Measurements from ENCODE around the gene ZDHHC5.

Gene ZDHHC5

GRCh38 chr11:57667117-57667735 is 688 bp upstream of the ZDHHC5 start:
- no peak for TF ChIP-seq CTCF (IDR thresholded peaks at IDR 0.05)

GRCh38 chr11:57668434-57668782 is 494 bp downstream of the ZDHHC5 start:
- Mint-ChIP-seq H3K27me3 (ENCODE audit: low read depth, poor library complexity) (peaks cover 2% of the 10 kb centered on the region), H3K4me3 (peak overlapping the region; percentile 99), H3K4me1 (peaks cover 54% of the 10 kb centered on the region), H3K9me3 (no peaks in the 10 kb centered on the region), H3K27ac (peak overlapping the region; percentile 99), H3K36me3 (ENCODE audit: low read depth) (peaks cover 16% of the 10 kb centered on the region)
- no peak for DNase-seq
- TF ChIP-seq CTCF (IDR thresholded peaks at IDR 0.05): no peak

More at GRCh38 chr11:57667117-57667735, 688 bp upstream of the ZDHHC5 start:
- no peaks in the 10 kb centered on the region for H3K9me3 Mint-ChIP-seq
- H3K36me3 Mint-ChIP-seq (ENCODE audit: low read depth): peaks cover 10% of the 10 kb centered on the region
- no peaks in the 10 kb centered on the region for H3K27me3 Mint-ChIP-seq (ENCODE audit: low read depth, poor library complexity)
- peak overlapping the region; percentile 100 for H3K27ac Mint-ChIP-seq
- peak; percentile 86 for DNase-seq
- H3K4me3 Mint-ChIP-seq: peak overlapping the region; percentile 99
- peaks cover 43% of the 10 kb centered on the region for H3K4me1 Mint-ChIP-seq

GRCh38 chr11:57674251-57674650 is 6.3 kb downstream of the ZDHHC5 start:
- Mint-ChIP-seq H3K27ac (peak overlapping the region; percentile 40), H3K4me3 (no peak overlapping the region), H3K4me1 (peaks cover 37% of the 10 kb centered on the region), H3K36me3 (ENCODE audit: low read depth) (peaks cover 51% of the 10 kb centered on the region), H3K27me3 (ENCODE audit: low read depth, poor library complexity) (peaks cover 2% of the 10 kb centered on the region), H3K9me3 (no peaks in the 10 kb centered on the region)
- no peak for DNase-seq
- no peak for TF ChIP-seq CTCF (IDR thresholded peaks at IDR 0.05)

GRCh38 chr11:57675176-57675941 is 7.4 kb downstream of the ZDHHC5 start:
- Mint-ChIP-seq H3K27ac (peak overlapping the region; percentile 63), H3K4me3 (no peak overlapping the region)

GRCh38 chr11:57679396-57679795 is 11.5 kb downstream of the ZDHHC5 start:
- Mint-ChIP-seq H3K9me3 (no peaks in the 10 kb centered on the region), H3K27ac (no peak overlapping the region), H3K4me1 (peaks cover 7% of the 10 kb centered on the region), H3K27me3 (ENCODE audit: low read depth, poor library complexity) (no peaks in the 10 kb centered on the region), H3K4me3 (no peak overlapping the region), H3K36me3 (ENCODE audit: low read depth) (peaks cover 47% of the 10 kb centered on the region)
- TF ChIP-seq CTCF (IDR thresholded peaks at IDR 0.05): no peak
- DNase-seq: no peak

More at GRCh38 chr11:57675176-57675941, 7.4 kb downstream of the ZDHHC5 start:
- H3K27me3 Mint-ChIP-seq (ENCODE audit: low read depth, poor library complexity): peaks cover 2% of the 10 kb centered on the region
- DNase-seq: no peak
- H3K4me1 Mint-ChIP-seq: peaks cover 29% of the 10 kb centered on the region
- H3K9me3 Mint-ChIP-seq: no peaks in the 10 kb centered on the region
- H3K36me3 Mint-ChIP-seq (ENCODE audit: low read depth): peaks cover 51% of the 10 kb centered on the region
- no peak for TF ChIP-seq CTCF (IDR thresholded peaks at IDR 0.05)

- H3K4me1 Mint-ChIP-seq: peaks cover 5% of the 10 kb centered on the region
- H3K36me3 Mint-ChIP-seq (ENCODE audit: low read depth): peaks cover 55% of the 10 kb centered on the region
- no peaks in the 10 kb centered on the region for H3K27me3 Mint-ChIP-seq (ENCODE audit: low read depth, poor library complexity)
- DNase-seq: no peak
- H3K4me3 Mint-ChIP-seq: no peak overlapping the region
- no peak for TF ChIP-seq CTCF (IDR thresholded peaks at IDR 0.05)
- H3K27ac Mint-ChIP-seq: peak overlapping the region; percentile 77
- H3K9me3 Mint-ChIP-seq: no peaks in the 10 kb centered on the region
These were observed 12.6 kb downstream of the ZDHHC5 start for GRCh38 chr11:57680552-57680874.
